ENCODE results near the gene SCN2B. TPM values are rescaled to one million over a fixed set of nuclear protein-coding genes. Genes with fewer than 3 reads are reported as not detected.

The SCN2B gene
- polyA plus RNA-seq, 2 donors = 0.06 to 0.19 TPM

DNA sequence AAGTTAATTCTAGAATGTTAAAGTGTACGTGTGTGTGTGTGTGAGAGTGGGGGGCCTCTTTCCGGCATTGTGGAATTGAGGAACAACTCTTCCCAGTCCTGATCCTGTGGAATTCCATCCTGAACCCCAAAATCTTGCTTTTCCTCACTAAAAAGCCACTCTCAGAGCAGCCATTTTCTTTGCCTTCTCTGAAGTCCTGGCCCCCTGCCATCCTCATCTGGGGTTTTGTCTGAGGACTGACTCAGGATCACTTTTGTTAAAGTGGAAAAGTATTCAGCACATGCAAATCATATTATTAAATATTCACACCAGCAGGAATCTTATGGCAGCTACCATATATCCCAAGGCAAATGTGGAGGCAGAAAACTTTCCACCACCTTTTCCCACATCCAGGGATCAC is 27.6 kb downstream of the SCN2B start:
- 75 to 79% methylated on average over 2 of the region's 2 CpGs for WGBS, 2 donors
- Histone ChIP-seq H3K36me3 (ENCODE audit: control insufficient read depth in 2 of 2, insufficient read depth in 2 of 2, low read length in 1 of 2) (no peaks in the 10 kb centered on the region), H3K9me3 (ENCODE audit: control insufficient read depth in 2 of 2, insufficient read depth in 1 of 2, low read depth in 1 of 2, low read length in 1 of 2) (no peaks in the 10 kb centered on the region), H3K27me3 (ENCODE audit: control insufficient read depth in 1 of 2, insufficient read depth in 2 of 2, low read length in 2 of 2) (peaks cover 0 to 8% of the 10 kb centered on the region in 2 donors), H3K4me1 (ENCODE audit: control insufficient read depth in 2 of 2, insufficient read depth in 2 of 2, low read length in 1 of 2) (peaks cover 12 to 13% of the 10 kb centered on the region in 2 donors), H3K27ac (ENCODE audit: low read depth in 2 of 2, low read length in 1 of 2) (no peak overlapping the region), H3K4me3 (ENCODE audit: low read depth in 1 of 2, low read length in 2 of 2) (no peak overlapping the region)

DNA sequence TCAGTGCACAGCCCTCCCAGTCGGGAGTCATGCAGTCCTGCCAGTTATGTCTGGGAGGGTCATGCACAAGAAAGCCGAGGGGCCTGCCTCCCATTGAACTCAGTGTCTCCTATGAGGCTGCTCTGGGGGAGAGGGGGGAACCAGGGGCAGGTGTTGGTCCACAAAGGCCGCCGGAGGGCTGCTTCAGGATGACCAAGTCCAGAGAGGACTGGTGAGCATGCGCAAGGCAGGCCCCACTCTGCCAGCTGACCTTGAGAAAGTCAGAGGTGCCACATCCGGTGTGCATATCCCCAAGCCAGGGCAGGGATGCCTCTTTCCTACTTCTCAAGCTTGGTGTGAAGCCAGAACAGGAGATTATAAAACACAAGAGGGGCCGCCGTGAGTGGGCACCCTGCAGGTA is 28.2 kb downstream of the SCN2B start:
- Histone ChIP-seq H3K4me1 (ENCODE audit: control insufficient read depth in 2 of 2, insufficient read depth in 2 of 2, low read length in 1 of 2) (peaks cover 11 to 13% of the 10 kb centered on the region in 2 donors), H3K4me3 (ENCODE audit: low read depth in 1 of 2, low read length in 2 of 2) (no peak overlapping the region), H3K27me3 (ENCODE audit: control insufficient read depth in 1 of 2, insufficient read depth in 2 of 2, low read length in 2 of 2) (peaks cover 0 to 5% of the 10 kb centered on the region in 2 donors), H3K36me3 (ENCODE audit: control insufficient read depth in 2 of 2, insufficient read depth in 2 of 2, low read length in 1 of 2) (no peaks in the 10 kb centered on the region), H3K9me3 (ENCODE audit: control insufficient read depth in 2 of 2, insufficient read depth in 1 of 2, low read depth in 1 of 2, low read length in 1 of 2) (no peaks in the 10 kb centered on the region), H3K27ac (ENCODE audit: low read depth in 2 of 2, low read length in 1 of 2) (no peak overlapping the region)
- WGBS, 2 donors = 79 to 84% methylated on average over 8 of the region's 8 CpGs

DNA sequence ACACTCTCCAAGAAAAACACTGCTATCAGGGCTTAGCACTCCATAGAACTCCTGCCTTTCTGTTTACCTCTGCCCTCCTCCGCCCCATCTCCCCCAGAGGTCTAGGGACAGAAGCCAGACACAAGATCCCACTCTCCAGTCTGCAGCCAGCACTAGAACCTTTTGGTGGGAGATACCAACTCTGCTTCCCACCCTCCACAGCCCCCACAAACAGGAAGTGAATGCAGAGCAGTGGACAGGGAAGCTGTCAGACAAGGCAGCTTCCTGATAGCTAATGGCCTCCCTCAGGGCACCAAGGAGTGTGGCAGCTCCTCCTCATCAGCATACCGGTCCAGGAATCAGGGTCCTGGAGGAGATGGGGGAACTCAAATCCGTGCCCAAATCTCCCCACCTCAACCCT is 28.9 kb downstream of the SCN2B start:
- Histone ChIP-seq H3K9me3 (ENCODE audit: control insufficient read depth in 2 of 2, insufficient read depth in 1 of 2, low read depth in 1 of 2, low read length in 1 of 2) (no peaks in the 10 kb centered on the region), H3K27ac (ENCODE audit: low read depth in 2 of 2, low read length in 1 of 2) (no peak overlapping the region), H3K36me3 (ENCODE audit: control insufficient read depth in 2 of 2, insufficient read depth in 2 of 2, low read length in 1 of 2) (no peaks in the 10 kb centered on the region), H3K27me3 (ENCODE audit: control insufficient read depth in 1 of 2, insufficient read depth in 2 of 2, low read length in 2 of 2) (peaks cover 0 to 3% of the 10 kb centered on the region in 2 donors), H3K4me1 (ENCODE audit: control insufficient read depth in 2 of 2, insufficient read depth in 2 of 2, low read length in 1 of 2) (peaks cover 6 to 13% of the 10 kb centered on the region in 2 donors), H3K4me3 (ENCODE audit: low read depth in 1 of 2, low read length in 2 of 2) (no peak overlapping the region)
- WGBS, 2 donors = 73 to 77% methylated on average over 3 of the region's 3 CpGs

DNA sequence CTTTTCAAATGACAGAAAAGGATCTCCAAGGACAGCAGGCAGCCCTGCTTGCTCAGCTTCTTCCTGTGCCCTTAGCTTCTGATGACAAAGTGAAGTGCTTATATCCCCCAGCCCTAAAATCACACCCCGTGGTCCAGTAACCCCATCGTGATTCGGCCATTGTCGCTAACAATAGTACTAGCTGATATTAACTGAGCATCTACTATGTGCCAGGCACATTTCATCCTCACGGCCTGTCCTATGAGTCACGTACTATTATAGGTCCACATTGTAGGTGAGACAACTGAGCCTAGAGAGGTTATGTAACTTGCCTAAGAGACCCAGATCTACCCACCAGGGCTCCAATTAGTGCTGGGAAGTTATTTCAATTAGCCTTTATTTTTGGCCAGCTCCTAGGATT is 29.9 kb downstream of the SCN2B start:
- WGBS, 2 donors = 85 to 87% methylated on average over 6 of the region's 6 CpGs
- Histone ChIP-seq H3K9me3 (ENCODE audit: control insufficient read depth in 2 of 2, insufficient read depth in 1 of 2, low read depth in 1 of 2, low read length in 1 of 2) (no peaks in the 10 kb centered on the region), H3K27ac (ENCODE audit: low read depth in 2 of 2, low read length in 1 of 2) (no peak overlapping the region), H3K27me3 (ENCODE audit: control insufficient read depth in 1 of 2, insufficient read depth in 2 of 2, low read length in 2 of 2) (no peaks in the 10 kb centered on the region), H3K4me1 (ENCODE audit: control insufficient read depth in 2 of 2, insufficient read depth in 2 of 2, low read length in 1 of 2) (peaks cover 0 to 9% of the 10 kb centered on the region in 2 donors), H3K36me3 (ENCODE audit: control insufficient read depth in 2 of 2, insufficient read depth in 2 of 2, low read length in 1 of 2) (no peaks in the 10 kb centered on the region), H3K4me3 (ENCODE audit: low read depth in 1 of 2, low read length in 2 of 2) (no peak overlapping the region)

DNA sequence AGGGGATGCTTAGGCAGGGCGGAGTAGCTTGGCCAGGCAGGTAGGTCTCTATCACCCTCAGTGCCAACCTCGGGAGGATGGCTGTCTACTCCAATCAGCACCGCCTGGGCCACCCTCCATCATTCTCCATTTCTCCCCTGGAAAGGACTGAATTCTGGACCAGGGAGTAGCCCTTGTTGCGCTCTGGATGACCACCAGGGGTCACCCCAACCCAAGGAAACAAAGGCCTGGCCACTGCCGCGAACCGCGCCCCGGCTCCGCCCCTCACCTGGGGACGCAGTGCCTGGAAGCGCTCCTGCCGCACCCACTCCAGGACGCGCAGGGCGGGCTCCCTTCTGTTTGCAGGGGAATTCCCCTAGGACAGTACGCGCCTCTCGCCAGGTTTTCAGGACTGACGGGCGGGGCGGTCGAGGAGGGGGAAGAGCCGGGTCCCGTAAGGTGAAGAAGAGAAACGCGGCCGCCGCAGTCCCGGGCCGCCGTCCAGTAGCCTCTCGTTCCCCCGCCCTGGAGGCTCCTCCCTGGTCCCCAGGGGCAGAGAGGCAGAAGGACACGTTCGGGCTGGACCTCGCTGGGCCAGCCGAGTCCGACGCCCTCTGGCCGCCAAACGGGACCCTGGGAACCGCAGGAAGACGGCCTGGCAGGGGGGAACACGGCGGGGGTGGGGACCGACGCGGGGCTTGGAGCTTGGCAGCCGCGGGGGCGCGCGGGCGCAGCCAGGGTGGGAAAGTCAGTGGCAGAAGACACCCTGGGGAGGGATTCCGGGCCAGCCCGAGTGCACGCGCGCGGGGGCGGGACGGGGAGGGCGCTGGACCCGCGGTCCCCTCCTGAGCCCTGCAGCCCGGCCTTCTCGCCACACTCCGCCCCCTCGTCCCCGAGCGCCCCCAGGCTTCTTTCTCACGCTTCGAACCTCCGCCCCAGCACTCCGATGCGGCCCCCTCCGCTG is 30.9 kb downstream of the SCN2B start:
- whole genome bisulfite sequencing, 2 donors = 2% methylated on average over 42 to 78 of the region's 78 CpGs
- Histone ChIP-seq H3K4me3 (ENCODE audit: low read depth in 1 of 2, low read length in 2 of 2) (peak overlapping the region; percentile 50 to 56), H3K9me3 (ENCODE audit: control insufficient read depth in 2 of 2, insufficient read depth in 1 of 2, low read depth in 1 of 2, low read length in 1 of 2) (no peaks in the 10 kb centered on the region), H3K4me1 (ENCODE audit: control insufficient read depth in 2 of 2, insufficient read depth in 2 of 2, low read length in 1 of 2) (peaks cover 0 to 7% of the 10 kb centered on the region in 2 donors), H3K36me3 (ENCODE audit: control insufficient read depth in 2 of 2, insufficient read depth in 2 of 2, low read length in 1 of 2) (no peaks in the 10 kb centered on the region), H3K27me3 (ENCODE audit: control insufficient read depth in 1 of 2, insufficient read depth in 2 of 2, low read length in 2 of 2) (no peaks in the 10 kb centered on the region), H3K27ac (ENCODE audit: low read depth in 2 of 2, low read length in 1 of 2) (peak overlapping the region; percentile 47 to 66)

DNA sequence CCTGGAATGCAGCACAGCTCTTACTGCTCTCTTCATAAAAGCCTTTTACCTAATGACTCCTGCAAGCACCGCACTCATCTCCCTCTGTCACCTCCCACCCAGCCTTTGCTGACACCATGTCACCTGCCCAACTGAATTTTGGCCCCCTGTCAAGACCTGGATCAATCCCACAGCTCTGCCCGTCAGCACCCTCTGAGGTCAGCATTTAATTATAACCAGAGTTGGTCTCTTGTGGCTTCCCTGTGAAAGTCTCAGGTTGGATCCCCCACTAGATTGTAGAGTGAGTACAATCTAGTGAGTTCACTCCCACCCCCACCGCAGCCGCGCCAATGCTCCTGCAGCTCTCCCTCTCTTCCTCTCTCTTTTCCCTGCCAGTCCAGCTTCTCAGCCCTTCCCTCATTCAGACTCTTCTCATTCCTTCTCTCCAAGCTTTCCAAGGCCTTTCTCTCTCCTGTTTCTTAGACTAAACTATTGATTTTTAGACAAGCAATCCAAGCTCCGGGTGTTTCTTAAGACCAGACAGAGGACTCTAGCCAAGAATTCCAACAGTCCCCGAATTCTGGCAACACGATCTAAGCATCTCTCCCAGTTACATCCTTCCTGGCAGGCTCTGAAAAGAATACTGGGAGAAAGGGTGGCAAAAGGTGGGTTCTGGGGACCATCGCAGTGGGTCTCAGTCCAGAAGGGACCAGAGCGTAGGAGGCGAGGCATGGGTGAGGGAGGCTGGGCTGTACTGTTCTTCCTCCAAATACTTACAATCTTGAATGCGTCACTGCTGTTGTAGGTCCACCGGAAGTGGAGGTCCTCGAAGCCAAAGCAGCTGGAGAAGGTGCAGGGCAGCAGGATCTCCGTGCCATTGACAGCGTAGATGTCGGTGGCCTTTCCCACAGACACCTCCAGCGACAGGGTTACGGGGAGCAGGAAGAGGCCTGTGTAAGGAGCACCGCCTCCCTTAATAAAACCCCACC is 31.9 kb downstream of the SCN2B start:
- Histone ChIP-seq H3K4me3 (ENCODE audit: low read depth in 1 of 2, low read length in 2 of 2) (no peak overlapping the region), H3K27ac (ENCODE audit: low read depth in 2 of 2, low read length in 1 of 2) (no peak overlapping the region), H3K4me1 (ENCODE audit: control insufficient read depth in 2 of 2, insufficient read depth in 2 of 2, low read length in 1 of 2) (peaks cover 0 to 7% of the 10 kb centered on the region in 2 donors), H3K27me3 (ENCODE audit: control insufficient read depth in 1 of 2, insufficient read depth in 2 of 2, low read length in 2 of 2) (no peaks in the 10 kb centered on the region), H3K36me3 (ENCODE audit: control insufficient read depth in 2 of 2, insufficient read depth in 2 of 2, low read length in 1 of 2) (no peaks in the 10 kb centered on the region), H3K9me3 (ENCODE audit: control insufficient read depth in 2 of 2, insufficient read depth in 1 of 2, low read depth in 1 of 2, low read length in 1 of 2) (no peaks in the 10 kb centered on the region)
- WGBS, 2 donors = 55 to 56% methylated on average over 20 of the region's 20 CpGs

DNA sequence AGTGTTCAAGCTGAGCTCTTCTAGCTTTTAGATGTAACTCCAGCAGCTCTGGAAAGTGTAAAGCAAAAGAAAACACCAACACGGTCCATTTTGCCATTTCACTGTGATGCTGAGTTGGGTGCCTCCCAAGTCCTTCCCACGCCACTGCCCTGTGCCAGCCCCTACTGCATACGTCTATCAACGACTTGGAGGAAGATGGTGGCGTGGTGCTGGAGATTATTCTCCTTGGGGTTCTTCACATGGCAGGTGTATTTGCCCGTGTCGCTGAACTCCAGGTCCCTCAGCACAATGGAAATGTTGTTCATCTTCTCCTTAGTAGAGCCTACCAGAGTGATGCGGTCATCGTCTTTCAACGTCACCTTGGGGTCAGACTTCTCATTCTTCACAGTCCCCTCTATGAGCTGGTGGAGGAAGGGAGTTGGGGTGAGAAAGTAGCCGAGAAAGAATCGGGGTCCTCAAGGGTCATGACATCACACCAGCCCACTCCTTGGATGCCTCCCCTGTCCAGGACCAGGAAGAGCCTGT is 32.7 kb downstream of the SCN2B start:
- Histone ChIP-seq H3K27me3 (ENCODE audit: control insufficient read depth in 1 of 2, insufficient read depth in 2 of 2, low read length in 2 of 2) (no peaks in the 10 kb centered on the region), H3K4me3 (ENCODE audit: low read depth in 1 of 2, low read length in 2 of 2) (no peak overlapping the region), H3K9me3 (ENCODE audit: control insufficient read depth in 2 of 2, insufficient read depth in 1 of 2, low read depth in 1 of 2, low read length in 1 of 2) (no peaks in the 10 kb centered on the region), H3K4me1 (ENCODE audit: control insufficient read depth in 2 of 2, insufficient read depth in 2 of 2, low read length in 1 of 2) (peaks cover 0 to 7% of the 10 kb centered on the region in 2 donors), H3K27ac (ENCODE audit: low read depth in 2 of 2, low read length in 1 of 2) (no peak overlapping the region), H3K36me3 (ENCODE audit: control insufficient read depth in 2 of 2, insufficient read depth in 2 of 2, low read length in 1 of 2) (no peaks in the 10 kb centered on the region)
- WGBS, 2 donors = 77 to 82% methylated on average over 12 of the region's 12 CpGs

DNA sequence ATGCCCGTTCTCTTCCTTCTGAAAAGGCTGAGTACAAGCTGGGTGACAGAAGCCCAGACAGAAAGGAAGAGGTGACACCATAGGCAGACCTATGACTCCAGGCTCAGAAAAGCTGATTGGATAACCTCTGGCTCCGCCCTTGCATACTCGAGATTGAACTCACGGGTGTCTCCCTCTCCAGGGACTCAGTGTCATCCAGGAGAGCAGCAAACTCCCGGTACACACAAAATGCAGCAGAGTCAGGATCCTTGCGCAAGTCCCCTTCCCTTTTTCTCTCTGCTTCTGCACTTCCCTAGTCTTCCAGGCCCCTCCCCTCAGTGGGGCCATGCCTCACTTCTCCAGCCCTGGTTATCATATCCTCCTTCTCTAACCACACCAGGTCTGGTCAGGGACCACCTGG is 33.6 kb downstream of the SCN2B start:
- WGBS, 2 donors = 46 to 60% methylated on average over 6 of the region's 6 CpGs
- Histone ChIP-seq H3K36me3 (ENCODE audit: control insufficient read depth in 2 of 2, insufficient read depth in 2 of 2, low read length in 1 of 2) (no peaks in the 10 kb centered on the region), H3K4me3 (ENCODE audit: low read depth in 1 of 2, low read length in 2 of 2) (no peak overlapping the region), H3K27ac (ENCODE audit: low read depth in 2 of 2, low read length in 1 of 2) (peak overlapping the region in 1 of 2 donors; percentile 16), H3K27me3 (ENCODE audit: control insufficient read depth in 1 of 2, insufficient read depth in 2 of 2, low read length in 2 of 2) (no peaks in the 10 kb centered on the region), H3K9me3 (ENCODE audit: control insufficient read depth in 2 of 2, insufficient read depth in 1 of 2, low read depth in 1 of 2, low read length in 1 of 2) (no peaks in the 10 kb centered on the region), H3K4me1 (ENCODE audit: control insufficient read depth in 2 of 2, insufficient read depth in 2 of 2, low read length in 1 of 2) (peaks cover 0 to 7% of the 10 kb centered on the region in 2 donors)

DNA sequence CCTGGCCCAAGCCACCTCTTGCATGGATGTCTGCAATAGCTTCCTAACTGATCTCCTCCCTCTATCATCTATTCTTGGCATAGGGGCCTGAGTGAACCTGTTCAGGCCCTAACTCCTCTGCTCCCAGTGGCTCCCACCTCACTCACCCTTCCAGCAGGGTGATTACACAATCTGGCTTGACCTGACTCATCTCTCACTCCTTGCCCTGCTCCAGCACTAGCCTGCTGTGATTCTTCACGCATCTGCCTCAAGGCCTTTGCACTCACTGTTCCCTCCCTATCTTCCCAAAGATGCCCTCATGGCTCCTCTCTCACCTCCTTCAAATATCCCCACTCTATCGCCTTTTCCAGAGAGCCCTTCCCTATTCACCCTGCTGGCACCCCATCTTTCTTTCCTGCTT is 34.4 kb downstream of the SCN2B start:
- H3K4me3 ChIP-seq (ENCODE audit: low read depth in 1 of 2, low read length in 2 of 2) = no peak overlapping the region
- 54 to 66% methylated on average over 2 of the region's 2 CpGs for WGBS, 2 donors
- H3K27me3 ChIP-seq (ENCODE audit: control insufficient read depth in 1 of 2, insufficient read depth in 2 of 2, low read length in 2 of 2) = no peaks in the 10 kb centered on the region

More for the DNA sequence above, 34.4 kb downstream of the SCN2B start:
- no peaks in the 10 kb centered on the region for H3K9me3 ChIP-seq (ENCODE audit: control insufficient read depth in 2 of 2, insufficient read depth in 1 of 2, low read depth in 1 of 2, low read length in 1 of 2)
- H3K36me3 ChIP-seq (ENCODE audit: control insufficient read depth in 2 of 2, insufficient read depth in 2 of 2, low read length in 1 of 2) = no peaks in the 10 kb centered on the region
- H3K27ac ChIP-seq (ENCODE audit: low read depth in 2 of 2, low read length in 1 of 2) = no peak overlapping the region
- peaks cover 0 to 7% of the 10 kb centered on the region in 2 donors for H3K4me1 ChIP-seq (ENCODE audit: control insufficient read depth in 2 of 2, insufficient read depth in 2 of 2, low read length in 1 of 2)

Measured in esophagus (tissue), 2 donors.